ENCODE data around the gene TSSK6. TPM values are rescaled to one million over a fixed set of nuclear protein-coding genes. Genes with fewer than 3 reads are reported as not detected.
A peak's percentile ranks its signal among the peaks of the same experiment; 100 is the strongest.

Gene TSSK6
- total RNA-seq, 1 donor from 2014 or later = 1.2 TPM

- DNase-seq (ENCODE audit: low read depth in 2 of 2) = peak; percentile 67 to 75
These were observed 50.8 kb downstream of the TSSK6 start for GRCh38 chr19:19464339-19465098.

Other genes with a start within 250 kb of the TSSK6 start
- gene TM6SF2, start 242.2 kb downstream of the TSSK6 start, total RNA-seq = not detected in 2 replicates
- 16.1 and 22.6 TPM in 2 replicates for gene SUGP1, start 195.0 kb downstream of the TSSK6 start, total RNA-seq
- gene MAU2, start 194.7 kb downstream of the TSSK6 start, total RNA-seq = 18.1 and 22.6 TPM in 2 replicates
- 27.0 and 37.5 TPM in 2 replicates for gene GATAD2A, start 109.9 kb downstream of the TSSK6 start, total RNA-seq
- 231 and 292 TPM in 2 replicates for gene NDUFA13, start 677 bp upstream of the TSSK6 start, total RNA-seq
- under 0.01 and 0.20 TPM in 2 replicates for gene YJEFN3, start 13.4 kb upstream of the TSSK6 start, total RNA-seq
- gene CILP2, start 22.7 kb upstream of the TSSK6 start, total RNA-seq = under 0.01 TPM in 1 of 2 replicates, not detected in the other
- not detected in 2 replicates for gene PBX4, start 103.1 kb upstream of the TSSK6 start, total RNA-seq
- 0.40 and 0.44 TPM in 2 replicates for gene LPAR2, start 112.7 kb upstream of the TSSK6 start, total RNA-seq
- 4.8 and 5.9 TPM in 2 replicates for gene GMIP, start 128.1 kb upstream of the TSSK6 start, total RNA-seq
- 16.1 and 22.0 TPM in 2 replicates for gene ATP13A1, start 148.1 kb upstream of the TSSK6 start, total RNA-seq
- 8.3 and 10.1 TPM in 2 replicates for gene ZNF101, start 153.3 kb upstream of the TSSK6 start, total RNA-seq
- gene ZNF14, start 217.6 kb upstream of the TSSK6 start, total RNA-seq = 2.6 and 5.0 TPM in 2 replicates

All from lung microvascular endothelial cell (primary cell).